NCI-H2081 (cell line): ENCODE measurements around the gene FAM135A.

ENCODE experiments used
- DNase-seq, 2 experiments: peaks; one replicate each; lab custom pipeline; 2025; lab: John Stamatoyannopoulos, UW

FAM135A gene

DNA sequence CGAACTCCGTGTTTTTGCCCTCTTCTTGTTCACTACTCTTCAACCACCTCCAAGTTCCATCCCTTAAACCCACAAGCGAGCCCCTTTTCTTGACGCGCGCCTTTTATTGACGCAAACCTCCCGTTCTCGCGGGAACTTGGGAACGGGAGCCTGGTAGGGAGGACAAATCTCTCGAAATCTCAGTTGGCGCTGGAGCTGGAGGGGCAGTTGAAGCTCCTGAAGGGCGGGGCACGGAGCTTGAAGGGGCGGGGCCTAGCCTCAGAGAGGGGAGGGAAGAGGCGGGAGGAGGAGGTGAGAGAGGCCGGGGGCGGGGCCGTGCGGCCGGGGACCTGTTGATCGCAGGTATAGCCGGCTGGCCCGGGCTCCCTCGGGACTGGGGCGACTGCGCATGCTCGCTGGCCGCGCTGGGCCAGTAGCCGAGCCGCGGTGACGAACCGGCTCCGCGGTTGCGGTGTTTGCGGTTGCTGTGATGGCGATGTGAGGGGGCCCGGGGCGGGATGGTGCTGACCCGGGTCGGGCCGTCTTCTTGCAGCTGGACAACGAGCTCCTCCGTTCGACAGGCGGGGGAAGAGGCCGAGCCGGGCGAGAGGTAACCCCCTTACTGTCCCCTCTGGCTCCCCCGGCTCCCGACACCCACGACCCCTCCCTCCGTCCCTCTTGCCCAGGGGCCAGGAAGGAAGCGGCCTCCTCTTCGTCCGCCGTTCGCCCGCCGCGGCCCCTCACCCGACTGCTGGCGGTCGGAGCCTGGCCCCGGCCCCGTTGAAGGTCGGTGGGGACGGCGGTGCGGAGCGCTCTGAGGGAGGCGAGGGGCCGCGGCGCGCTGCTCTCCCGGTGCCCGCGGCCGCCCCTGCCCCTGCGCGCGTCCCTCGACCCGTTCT, at the start of gene FAM135A:
TSS of gene FAM135A (plus strand) at position 395 of the 878 bp plus-strand sequence. CDS start 14,835 bp downstream, outside the sequence.
- peak; percentile 98 to 99 for DNase-seq

DNA sequence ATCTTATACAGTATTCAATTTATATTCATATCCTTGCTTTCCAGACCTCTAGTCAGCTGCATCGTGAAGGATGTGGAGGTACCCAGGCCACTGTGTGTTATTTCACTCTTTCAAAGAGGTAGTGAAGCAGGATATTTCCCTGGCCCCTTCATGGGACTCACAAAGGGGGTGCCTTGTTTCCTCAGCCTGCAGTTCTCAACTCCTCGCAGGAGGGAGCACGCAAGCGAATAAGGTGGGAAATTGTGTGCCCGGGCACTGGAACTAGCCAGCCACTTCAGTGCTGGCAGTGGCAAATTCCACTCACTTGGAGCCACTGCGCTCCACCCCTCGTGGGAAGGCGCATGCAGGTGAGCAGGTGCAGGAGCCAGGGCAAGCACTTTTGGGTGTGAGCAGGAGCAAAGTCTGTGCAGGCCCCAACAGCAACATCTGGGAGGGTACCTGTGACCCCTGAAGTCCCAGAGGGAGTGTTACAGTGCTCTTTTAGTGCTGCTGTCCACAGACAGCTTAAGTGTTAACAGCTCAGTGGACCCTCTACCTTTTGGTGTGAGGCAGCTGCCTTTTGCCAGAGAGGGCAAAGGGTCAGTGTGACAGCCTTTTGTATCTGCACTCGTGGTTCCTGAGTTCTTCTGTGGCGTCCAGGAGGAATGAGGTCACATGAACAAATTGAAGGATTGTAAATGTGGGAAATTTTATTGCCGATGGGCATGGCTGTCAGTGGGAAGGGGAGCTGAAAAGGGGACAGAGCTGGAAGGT, 49.4 kb upstream of the FAM135A start:
- DNase-seq, result no peak

DNA sequence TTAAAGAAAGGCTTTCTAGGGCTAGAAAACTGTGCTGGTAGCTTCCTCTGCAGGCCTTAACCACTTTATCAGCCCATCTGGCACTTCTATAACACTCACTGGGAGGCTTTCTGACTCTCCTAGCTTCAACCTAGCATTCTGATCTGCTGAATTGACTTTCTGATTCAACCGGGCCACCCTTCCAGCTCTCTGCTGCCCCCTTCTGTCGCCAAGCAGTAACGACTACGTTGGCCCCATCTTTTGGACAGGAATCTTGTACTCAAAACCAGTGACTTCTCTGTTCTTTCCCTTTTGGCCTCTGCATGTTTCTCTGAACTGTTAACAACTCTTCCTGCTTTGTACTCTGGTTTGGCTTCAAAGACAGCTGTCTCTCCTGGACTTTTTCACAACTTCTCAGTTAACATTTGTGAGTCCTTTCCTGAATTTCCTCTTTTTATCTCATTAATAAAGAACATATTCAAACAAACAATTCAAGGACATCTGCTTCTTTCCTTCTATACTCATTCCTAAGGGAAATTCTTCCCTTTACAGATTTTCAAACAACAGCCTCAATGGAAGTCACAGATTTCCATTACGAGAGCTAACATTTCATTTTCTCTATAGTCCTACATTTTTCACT, 43.9 kb upstream of the FAM135A start:
- DNase-seq, result peak; percentile 49 to 59

DNA sequence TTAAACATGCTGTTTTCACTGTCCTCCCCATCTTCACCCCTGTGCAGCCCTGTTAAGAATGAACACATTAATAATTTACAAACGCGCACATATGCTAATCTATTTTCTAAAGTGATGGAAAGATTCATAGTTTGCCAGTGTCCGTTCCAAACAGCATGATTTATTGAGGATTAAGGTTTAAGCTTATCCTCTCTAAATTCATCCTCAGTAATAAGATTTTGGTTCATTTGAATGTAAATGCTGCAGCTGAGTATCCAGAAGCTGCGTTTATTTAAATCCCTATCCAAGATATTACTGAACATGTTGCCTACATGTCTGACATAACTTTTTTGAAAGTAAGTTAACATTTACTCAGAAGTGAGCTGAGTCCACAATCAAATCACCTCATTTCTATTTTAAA, 42.8 kb upstream of the FAM135A start:
- DNase-seq, result no peak

DNA sequence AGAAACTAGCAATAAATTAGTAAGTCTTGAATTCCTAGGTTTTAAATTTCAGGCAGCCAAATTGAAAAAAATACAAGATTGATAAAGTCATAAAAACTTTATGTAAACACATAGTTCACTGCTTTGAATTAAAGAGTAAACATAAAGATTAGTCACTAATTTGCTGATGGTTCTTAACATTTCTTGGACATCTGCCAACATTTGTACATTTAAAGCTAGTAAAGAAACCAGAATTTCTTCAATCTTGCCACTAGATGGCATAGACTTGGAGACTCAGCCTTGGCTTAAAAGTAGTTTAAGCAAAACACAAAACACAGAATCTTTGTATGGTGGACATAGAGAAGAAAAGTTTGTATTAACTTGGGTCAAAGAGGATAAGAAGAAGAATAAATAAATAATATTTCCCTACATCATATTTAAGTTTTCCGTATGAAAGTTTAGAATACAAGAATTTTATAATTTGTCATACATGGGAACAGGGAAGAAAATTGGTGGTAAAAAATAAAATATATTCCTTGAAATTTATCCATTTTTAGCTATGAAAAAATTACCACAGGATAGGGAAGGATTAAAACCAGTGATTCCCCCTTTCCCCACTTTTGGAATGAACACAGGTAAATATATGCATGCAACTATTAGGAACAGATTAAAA, 41.7 kb upstream of the FAM135A start:
- DNase-seq, result peak; percentile 47 to 66

DNA sequence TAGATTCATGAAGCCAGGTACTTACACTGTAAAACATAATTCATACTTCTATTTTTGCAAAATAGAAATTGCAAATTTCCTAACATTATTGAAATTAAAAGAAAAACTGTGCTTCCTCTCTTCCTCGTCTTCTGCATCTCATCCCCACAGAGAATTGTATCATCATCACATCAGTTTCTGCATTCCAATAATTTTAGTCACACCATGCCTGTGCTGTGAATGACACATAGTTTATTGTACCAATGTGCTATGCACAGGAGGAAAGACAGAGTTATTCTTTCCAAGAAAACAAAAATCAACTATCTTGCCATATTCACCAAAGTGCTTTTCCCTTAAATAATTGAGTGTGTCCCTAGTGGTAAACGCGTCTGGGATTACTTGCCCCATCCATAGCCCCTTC, 38.1 kb upstream of the FAM135A start:
- DNase-seq, result no peak

DNA sequence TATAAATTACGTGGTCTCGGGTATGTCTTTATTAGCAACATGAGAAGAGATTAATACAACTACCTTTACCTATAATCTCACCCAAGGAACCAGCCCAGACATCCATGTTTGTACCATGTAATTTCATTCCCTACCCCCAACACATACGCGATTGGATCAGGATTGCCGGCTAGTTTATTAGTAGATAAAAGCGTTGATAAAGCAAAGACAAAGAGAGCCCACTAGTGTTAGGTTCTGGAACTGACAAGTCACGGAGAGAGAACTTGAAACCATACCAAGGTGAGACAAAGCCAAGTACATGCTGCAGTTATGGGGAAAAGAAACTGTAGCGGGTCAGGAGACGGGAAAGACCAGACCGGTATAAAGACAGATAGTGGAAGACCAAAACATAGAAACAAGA, 37.4 kb upstream of the FAM135A start:
- DNase-seq, result no peak

DNA sequence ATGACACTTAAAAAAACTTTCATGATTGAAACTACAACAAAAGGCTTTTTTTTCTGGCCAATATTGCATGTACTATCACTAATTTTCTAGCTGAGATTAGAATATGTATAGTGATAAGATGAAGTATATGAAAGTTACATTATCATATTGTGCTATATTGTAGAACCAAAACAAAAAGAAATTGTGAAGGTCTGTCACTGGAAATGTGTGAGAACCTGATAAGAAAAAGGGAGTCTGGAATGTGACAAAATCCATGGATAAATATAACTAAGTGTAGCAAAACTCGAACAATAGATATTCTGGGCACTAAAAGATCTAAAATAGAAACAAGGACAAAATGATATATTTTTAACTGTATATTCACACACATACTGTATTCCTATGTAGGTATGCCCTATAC, 36.7 kb upstream of the FAM135A start:
- no peak for DNase-seq

DNA sequence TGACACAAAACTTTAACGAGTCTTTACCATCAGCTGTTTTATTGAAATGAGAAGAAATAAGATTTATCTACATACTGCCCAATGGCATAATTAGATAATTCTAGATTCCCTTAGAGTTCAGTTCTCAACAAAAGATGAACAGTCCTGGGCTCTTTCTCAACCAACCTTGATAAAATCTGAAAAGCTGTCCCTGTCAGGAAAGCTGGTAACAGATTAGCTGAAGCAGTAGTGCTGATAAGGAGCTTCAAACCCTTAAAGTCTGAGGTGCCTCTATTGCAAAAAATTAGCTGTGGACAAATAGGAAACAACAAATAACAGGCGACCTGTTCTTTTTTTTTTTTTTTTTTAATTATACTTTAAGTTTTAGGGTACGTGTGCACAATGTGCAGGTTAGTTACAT, 35.9 kb upstream of the FAM135A start:
- no peak for DNase-seq

DNA sequence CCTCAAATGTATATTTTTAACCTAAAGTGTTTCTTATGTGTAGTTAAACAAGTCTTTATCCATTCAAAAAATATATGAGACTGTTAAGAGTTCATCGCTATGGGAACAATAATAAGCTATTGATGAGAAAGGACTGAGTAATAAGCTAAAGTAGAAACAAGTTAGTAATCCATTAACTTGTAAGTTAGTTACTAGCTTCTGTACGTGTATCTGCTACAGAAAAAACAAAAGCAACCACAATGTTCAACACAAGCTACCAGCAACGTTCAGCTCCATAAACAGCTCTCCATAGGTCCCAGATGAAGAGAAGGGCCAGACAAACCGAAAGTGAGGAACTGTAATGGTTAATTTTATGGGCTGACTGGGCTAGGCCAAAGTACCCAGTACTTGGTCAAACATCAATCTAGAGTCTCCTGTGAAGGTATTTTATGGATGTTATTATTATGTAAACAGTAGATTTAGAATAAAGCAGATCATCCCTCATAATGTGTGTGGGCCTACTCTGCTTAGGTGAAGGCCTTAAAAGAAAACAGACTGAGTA, 33.8 kb upstream of the FAM135A start:
- no peak for DNase-seq

DNA sequence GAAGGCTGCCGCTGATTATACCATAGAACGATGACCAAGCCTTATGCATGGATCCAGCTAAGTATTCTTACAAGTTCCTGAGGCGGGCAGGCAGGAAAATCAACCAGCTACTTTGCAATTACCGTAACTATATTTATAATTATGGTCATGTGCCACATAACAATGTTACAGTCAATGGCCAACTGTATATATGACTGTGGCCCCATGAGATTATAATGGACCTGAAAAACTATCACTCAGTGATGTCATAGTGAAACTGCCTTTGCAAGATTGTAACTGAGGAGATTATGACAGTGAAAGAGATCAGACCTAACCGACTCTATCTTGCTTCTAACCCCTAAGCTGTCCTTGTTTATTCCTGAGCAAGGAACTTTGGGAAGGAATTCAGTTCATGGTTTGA, 33.1 kb upstream of the FAM135A start:
- DNase-seq, result no peak

DNA sequence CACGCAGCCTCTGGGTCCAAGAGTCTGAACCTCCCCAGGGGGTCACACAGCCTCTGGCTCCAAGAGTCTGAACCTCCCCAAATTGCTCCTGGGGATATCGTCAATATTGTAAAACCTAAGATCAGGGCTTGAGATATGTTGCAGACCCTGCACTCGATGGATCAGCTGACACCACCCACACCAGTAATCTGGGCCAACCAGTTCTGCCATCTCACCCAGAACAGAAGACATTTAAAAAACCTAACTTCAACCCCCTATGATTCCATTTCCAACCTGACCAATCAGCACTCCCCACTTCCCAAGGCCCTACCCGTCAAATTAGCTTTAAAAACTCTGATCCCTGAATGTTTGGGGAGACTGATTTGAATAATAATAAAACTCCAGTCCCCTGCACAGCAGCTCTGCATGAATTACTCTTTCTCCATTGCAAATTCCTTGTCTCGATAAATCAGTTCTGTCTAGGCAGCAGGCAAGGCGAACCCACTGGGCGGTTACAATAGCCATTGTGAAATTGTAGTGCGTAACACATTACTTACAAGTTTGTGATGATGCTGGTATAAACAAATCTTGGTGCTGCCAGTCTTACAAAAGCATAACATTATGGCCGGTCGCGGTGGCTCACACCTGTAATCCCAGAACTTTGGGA, 32.4 kb upstream of the FAM135A start:
- no peak for DNase-seq

DNA sequence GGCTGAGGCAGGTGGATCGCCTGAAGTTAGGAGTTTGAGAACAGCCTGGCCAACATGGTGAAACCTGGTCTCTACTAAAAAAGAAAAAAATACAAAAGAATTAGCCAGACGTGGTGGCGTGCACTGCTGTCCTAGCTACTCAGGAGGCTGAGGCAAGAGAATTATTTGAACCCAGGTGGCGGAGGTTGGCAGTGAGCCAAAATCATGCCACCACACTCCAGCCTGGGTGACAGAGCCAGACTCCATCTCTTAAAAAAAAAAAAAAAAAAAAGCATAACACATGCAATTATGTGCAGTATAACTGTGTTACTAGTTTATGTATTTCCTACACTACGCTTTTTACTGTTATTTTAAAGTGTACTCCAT, 31.9 kb upstream of the FAM135A start:
- DNase-seq, result no peak

DNA sequence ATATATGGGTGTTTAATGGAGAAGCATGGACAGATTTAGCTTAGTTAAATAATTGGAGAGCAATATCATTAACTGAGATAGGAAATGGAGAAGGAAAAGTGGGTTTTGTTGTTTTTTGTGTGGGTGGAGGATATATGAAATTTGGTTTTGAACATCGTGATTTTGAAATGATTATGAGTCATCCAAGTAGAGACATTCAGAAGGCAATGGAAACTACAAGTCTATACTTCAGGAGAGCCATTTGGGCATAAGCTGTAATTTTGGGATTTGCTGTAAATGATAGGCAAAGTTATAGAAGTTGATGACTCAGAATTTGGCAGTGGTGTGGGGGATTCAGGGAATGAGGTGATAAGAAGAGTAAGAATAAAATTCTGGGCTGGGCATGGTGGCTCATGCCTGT, 27.4 kb upstream of the FAM135A start:
- no peak for DNase-seq

DNA sequence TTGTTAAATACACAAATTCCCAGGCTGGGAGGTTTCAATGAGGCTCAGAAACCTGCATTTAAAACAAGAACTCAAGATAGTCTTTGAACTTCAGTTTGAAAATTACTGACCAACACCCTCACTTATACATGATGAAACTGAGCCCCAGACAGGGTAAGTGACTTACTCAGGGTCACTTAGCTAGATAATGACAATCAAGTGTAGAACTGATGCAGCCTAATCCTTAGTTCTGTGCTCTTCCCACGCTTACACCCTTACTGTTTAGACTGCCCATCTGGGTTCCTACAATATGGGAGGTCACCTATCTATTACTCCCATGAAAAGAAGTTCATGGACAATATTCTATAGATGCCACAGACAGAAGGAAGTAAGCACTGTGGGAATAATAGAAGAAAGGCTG, 24.5 kb upstream of the FAM135A start:
- no peak for DNase-seq

DNA sequence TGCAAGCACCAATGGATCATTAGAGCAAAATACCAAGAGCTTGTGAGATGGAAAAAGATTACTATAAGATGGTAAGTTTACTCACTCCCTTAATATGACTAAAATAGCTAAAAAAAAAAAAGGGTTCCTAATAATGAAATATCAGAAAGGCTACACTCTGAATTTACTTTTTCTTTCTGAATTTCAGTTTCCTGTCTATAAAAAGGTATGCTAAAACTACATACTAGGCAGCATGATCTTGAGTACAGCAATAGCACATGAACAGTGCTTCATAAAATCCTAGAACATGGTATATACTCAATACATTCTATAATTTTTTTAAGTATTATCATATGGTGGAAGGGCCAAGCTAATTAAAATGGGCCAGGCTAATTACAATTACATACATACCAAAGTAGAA, 24.0 kb upstream of the FAM135A start:
- DNase-seq, result no peak

DNA sequence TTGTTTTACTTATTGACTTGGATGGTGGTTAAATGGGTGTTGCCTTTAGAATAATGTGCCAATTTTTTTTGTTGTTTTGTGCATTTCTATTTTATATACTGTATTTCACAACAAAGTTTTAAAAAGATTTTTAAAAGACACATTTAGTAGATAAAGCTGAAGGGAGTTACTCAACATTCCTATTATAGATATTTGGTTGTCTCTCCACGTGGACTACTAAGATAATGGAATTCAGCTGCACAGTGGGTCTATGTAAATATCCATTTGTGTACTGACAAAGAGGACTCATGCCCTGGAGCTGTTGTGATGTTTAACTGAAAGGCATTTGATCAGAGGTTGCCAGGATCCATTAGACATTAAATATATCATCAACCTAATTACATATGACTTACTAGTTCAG, 23.2 kb upstream of the FAM135A start:
- DNase-seq, result peak; percentile 77 to 92

DNA sequence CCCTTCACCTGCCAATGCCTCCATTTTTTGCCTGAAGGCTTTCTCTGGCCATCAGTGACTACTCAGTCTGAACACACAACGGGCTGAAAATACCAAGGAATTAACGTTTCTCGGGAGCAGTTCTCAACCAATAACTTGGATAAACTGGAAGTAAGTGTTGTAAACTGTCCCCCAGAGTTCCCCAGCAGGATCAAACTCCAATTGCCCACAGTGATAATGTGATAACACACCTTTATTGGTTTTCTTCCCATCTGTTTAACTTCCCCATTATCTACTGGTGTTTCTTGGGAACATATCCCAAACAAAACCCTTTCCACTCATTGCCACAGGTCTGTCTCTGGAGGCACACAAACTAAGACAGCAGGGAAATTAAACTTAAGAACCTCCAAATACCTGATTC, 21.8 kb upstream of the FAM135A start:
- no peak for DNase-seq

DNA sequence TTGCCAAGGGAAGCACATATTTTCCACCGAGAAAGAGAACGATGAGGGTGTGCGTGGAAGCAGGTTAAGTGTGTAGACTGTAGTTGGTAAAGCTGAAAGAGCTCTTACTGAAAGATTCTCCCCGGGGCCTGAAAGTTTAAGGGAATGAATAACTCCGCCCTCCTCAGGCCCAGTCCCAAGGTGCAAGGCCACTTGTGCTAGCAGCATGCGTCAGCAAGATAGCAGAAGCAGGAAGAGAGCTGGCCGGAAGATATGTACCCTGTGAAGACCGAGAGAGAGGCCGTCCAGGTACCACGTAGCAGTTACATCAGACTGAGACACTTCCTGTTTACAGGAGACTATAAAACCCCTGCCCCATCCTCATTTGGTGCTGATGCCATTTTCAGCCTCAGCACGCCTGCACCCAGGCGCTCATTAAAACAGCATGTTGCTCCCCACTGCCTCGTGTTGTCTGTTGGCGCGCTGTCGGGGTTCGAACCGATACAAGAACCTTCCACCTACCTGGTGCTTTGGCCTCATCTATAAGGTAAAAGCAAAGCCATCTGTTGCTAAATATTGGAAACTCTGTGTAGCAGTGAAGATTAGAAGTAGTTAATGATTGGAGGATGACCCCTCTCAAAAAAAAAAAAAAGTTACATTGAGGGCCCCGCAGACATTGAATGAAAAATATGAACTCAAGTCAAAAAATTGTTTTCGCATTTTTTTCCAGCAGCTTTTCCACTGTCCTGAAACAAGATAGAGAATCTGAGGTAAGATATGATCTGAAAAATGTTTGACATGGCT, 18.6 kb upstream of the FAM135A start:
- DNase-seq, result no peak

DNA sequence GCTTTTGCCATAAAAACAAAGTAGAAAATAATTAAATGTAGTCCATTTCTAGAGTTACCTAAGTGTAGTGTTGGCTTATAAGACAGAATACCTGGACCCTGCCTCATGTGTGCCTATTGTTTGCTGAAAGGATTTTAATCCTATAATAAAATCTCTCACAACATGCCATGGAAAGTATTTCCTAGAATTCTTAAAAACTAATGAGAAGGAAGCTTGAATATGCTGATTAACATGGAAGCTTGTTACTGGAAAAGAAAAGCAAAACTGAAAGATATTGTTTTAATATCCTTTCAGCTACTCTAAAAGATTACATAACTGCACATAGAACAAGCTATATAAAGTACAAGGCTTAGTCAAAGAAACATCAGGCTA, 18.0 kb upstream of the FAM135A start:
- no peak for DNase-seq

DNA sequence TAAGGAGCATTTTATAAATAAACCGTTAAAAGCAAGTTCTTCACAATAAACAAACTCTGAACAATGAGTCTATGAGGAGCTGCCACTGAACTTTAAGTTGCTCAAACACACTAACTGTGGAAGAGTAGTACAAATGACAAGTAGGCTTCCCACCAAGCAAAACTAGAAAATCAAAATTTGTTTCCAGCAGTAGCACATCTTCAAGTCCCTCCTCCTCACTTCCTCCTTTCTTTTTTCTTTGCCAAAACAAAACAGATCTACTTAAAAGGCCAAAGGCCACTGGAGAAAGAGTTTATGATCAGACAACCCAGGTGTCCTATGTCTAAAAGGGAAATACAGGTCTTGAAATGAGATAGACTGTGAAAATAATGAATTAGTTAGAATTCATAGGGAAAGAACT, 17.1 kb upstream of the FAM135A start:
- DNase-seq, result no peak
